ENCODE results near the gene AR. TPM values are rescaled to one million over a fixed set of nuclear protein-coding genes. Genes with fewer than 3 reads are reported as not detected.

The AR gene
- total RNA-seq, 1 donor from 2014 or later: under 0.01 TPM

GRCh38 chrX:67724359-67725110 is 180.7 kb downstream of the AR start:
- no peak overlapping the region for H3K4me3 ChIP-seq (ENCODE audit: low read depth, low read length)
- H3K36me3 ChIP-seq (ENCODE audit: control insufficient read depth, insufficient read depth, low read length): no peaks in the 10 kb centered on the region
- no peak for TF ChIP-seq CTCF (IDR thresholded peaks at IDR 0.05; ENCODE audit: insufficient read depth, low read length, severe bottlenecking)
- H3K27me3 ChIP-seq (ENCODE audit: control insufficient read depth, insufficient read depth, low read length): no peaks in the 10 kb centered on the region
- DNase-seq (ENCODE audit: low read depth) (no peak), FAIRE-seq (no peak)

- no peak for TF ChIP-seq CTCF (IDR thresholded peaks at IDR 0.05; ENCODE audit: insufficient read depth, low read length, severe bottlenecking)
- DNase-seq (ENCODE audit: low read depth) (no peak), FAIRE-seq (peak; percentile 80)
- Histone ChIP-seq H3K36me3 (ENCODE audit: control insufficient read depth, insufficient read depth, low read length) (no peaks in the 10 kb centered on the region), H3K27me3 (ENCODE audit: control insufficient read depth, insufficient read depth, low read length) (no peaks in the 10 kb centered on the region), H3K4me3 (ENCODE audit: low read depth, low read length) (no peak overlapping the region)
These were observed 181.7 kb downstream of the AR start for GRCh38 chrX:67725471-67725870.

- FAIRE-seq (no peak), DNase-seq (ENCODE audit: low read depth) (no peak)
- no peaks in the 10 kb centered on the region for H3K27me3 ChIP-seq (ENCODE audit: control insufficient read depth, insufficient read depth, low read length)
- no peak for TF ChIP-seq CTCF (IDR thresholded peaks at IDR 0.05; ENCODE audit: insufficient read depth, low read length, severe bottlenecking)
- H3K4me3 ChIP-seq (ENCODE audit: low read depth, low read length): no peak overlapping the region
- H3K36me3 ChIP-seq (ENCODE audit: control insufficient read depth, insufficient read depth, low read length): no peaks in the 10 kb centered on the region
These were observed 182.2 kb downstream of the AR start for GRCh38 chrX:67726018-67726417.

GRCh38 chrX:67727576-67727975 is 183.8 kb downstream of the AR start:
- no peaks in the 10 kb centered on the region for H3K36me3 ChIP-seq (ENCODE audit: control insufficient read depth, insufficient read depth, low read length)
- FAIRE-seq: no peak

GRCh38 chrX:67730296-67730695 is 186.5 kb downstream of the AR start:
- no peaks in the 10 kb centered on the region for H3K36me3 ChIP-seq (ENCODE audit: control insufficient read depth, insufficient read depth, low read length)
- H3K27me3 ChIP-seq (ENCODE audit: control insufficient read depth, insufficient read depth, low read length): no peaks in the 10 kb centered on the region
- TF ChIP-seq CTCF (IDR thresholded peaks at IDR 0.05; ENCODE audit: insufficient read depth, low read length, severe bottlenecking): no peak
- DNase-seq (ENCODE audit: low read depth): no peak
- no peak for FAIRE-seq
- H3K4me3 ChIP-seq (ENCODE audit: low read depth, low read length): no peak overlapping the region

More at GRCh38 chrX:67727576-67727975, 183.8 kb downstream of the AR start:
- no peak for DNase-seq (ENCODE audit: low read depth)
- Histone ChIP-seq H3K27me3 (ENCODE audit: control insufficient read depth, insufficient read depth, low read length) (no peaks in the 10 kb centered on the region), H3K4me3 (ENCODE audit: low read depth, low read length) (no peak overlapping the region)
- TF ChIP-seq CTCF (IDR thresholded peaks at IDR 0.05; ENCODE audit: insufficient read depth, low read length, severe bottlenecking): no peak

GRCh38 chrX:67731061-67731460 is 187.2 kb downstream of the AR start:
- H3K4me3 ChIP-seq (ENCODE audit: low read depth, low read length): no peak overlapping the region
- H3K36me3 ChIP-seq (ENCODE audit: control insufficient read depth, insufficient read depth, low read length): no peaks in the 10 kb centered on the region
- no peak for DNase-seq (ENCODE audit: low read depth)
- FAIRE-seq: no peak
- no peak for TF ChIP-seq CTCF (IDR thresholded peaks at IDR 0.05; ENCODE audit: insufficient read depth, low read length, severe bottlenecking)
- H3K27me3 ChIP-seq (ENCODE audit: control insufficient read depth, insufficient read depth, low read length): no peaks in the 10 kb centered on the region
